Left lobe of liver (tissue), 2 donors: ENCODE measurements around the gene CALY. TPM values are rescaled to one million over a fixed set of nuclear protein-coding genes. Genes with fewer than 3 reads are reported as not detected.

Source experiments
- ATAC-seq: fragments of 200-7000 bp; cut with Tn5 transposase; one replicate; pipeline ENCODE4 v1.9.1; 2020; ENCODE audit warnings: mild to moderate bottlenecking, moderate library complexity
- DNase-seq: peaks from one replicate; pipeline ENCODE4 v3.0.0-alpha.2; 2020; ENCODE audit warnings: low spot score
- total RNA-seq: library from RNA; stranded (reverse); gene quantifications from one replicate; pipeline ENCODE4 v1.2.1, GENCODE V29; 2021
- donor health status: DM: no; HTN: no; CAD: no; lungs with moderate emphysema.
- donor health status: DM: no; HTN: yes; CAD: no.

CALY gene
- total RNA-seq, 1 donor from 2014 or later, result 0.45 TPM

DNA sequence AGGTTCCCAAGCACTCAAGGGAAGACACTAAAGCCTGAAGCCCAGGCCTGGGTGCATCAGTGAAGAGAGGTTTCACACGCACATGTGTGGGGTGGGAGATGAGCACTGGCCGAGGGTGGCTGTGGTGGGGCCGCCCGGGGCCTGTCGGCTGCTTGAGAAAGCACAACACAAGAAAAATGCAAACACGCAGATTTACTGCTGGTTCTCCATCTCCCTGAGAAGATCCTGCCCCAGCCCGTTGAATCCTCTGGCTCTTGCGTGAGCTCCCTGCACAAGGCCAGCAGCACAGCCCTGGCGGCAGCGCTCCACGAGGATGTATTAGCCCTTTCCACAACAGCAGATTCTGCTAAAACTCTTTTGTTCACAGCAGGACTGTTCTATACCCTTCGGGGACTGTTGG lies 21.8 kb downstream of the CALY start:
- no peak for ATAC-seq

DNA sequence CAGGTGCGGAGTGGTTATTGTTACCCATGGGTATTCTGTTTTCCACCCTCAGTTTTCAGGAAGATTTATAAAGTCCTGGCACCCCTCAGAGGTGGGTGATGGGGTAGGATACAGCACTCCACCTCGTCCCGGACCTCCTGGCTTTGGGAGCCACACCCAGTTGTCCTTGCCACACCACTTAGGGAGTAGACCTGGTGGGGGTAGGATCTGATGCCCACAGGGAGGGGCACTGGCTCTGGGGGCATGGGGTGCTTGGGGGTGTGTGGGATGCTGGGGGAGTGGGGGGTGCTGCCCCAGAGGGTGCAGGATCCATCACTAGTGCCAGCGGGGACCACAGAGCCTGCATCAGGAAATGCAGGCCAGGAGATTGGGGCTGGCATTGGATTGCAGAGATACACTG lies 23.5 kb downstream of the CALY start:
- no peak for DNase-seq
- no peak for ATAC-seq

More for the DNA sequence above, 21.8 kb downstream of the CALY start:
- DNase-seq, result no peak

DNA sequence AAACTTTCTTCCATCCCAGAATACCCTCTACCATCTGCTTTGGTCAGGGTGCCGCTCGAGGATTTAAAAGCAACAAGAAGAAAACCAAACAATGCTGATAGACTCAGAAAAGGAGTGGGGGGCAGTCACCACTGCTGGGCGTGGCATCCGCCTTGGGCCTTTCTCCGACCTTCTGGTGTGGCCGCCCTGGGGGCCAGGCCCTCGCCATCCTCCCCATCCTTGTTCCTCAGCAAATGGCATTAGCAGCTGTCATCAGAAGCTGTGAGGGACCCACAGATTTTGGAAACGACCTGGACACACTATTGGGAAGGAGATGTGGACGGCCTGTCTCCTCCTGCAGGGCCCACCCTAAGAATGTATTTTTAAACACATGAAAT lies 23.9 kb downstream of the CALY start:
- ATAC-seq, result no peak
- no peak for DNase-seq

DNA sequence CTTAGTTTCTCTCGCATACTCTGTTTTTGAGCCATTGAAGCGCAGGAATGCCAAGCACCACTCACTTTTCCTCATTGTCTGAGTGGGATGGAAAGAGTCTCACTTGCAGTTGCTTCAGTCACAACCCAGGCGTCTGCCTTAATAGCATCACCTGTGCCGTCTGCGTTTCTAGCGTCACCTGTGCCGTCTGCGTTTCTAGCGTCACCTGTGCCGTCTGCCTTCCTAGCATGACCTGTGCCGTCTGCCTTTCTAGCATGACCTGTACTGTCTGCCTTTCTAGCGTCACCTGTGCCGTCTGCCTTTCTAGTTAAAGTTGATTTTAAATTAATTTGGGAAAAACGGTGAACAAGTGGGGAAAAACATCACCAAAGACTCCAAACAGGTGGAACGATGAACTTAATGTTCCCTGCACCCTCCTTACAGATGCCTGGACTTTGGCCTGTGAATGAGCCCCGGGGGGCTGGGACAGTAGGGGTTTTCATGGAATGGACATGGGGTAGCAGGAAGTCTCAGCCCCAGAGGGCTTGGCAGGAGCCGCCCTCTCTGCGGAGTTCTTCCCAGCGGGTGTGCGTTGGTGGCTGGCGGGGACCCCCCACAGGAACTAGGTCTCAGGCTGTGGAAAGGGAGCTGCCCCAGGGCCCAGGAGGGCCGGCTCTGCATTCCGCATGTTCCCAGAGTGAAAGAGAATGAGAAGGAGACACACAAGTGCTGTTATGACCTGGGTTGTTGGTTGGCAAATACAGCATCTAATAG lies 24.5 kb downstream of the CALY start:
- ATAC-seq (no peak), DNase-seq (no peak)

DNA sequence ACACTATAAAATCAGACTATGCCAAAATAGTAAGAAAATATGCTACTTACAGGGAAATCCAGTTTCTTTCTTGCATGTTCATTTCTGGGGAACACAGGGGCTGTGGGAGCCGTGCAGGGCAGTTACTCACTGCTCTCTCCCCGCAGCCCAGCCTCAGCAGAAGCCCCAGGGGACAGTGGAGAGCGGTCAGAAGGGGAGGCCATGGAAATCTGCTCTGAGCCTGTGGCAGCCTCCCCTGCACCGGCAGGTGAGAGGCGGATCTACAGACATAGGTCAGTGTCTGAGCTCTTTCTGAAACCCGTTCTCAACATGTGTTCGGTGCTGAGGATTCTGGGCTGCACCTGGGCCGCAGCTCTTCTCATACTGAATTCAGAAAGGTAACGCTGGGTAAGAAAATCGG lies 25.1 kb downstream of the CALY start:
- ATAC-seq, result no peak
- no peak for DNase-seq

DNA sequence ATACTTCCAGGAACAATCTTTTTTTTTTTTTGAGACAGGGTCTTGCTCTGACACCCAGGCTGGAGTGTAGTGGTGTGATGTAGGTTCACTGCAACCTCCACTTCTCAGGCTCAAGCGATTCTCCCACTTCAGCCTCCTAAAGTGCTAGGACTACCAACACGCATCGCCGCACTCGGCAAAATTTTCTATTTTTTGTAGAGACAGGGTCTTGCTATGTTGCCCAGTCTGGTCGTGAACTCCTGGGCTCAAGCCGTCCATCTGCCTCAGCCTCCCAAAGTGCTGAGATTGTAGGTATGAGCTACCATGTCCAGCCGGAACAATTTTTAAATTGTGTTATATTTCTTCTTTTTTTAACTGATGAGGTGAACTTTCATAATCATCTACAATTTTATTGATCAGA lies 25.9 kb downstream of the CALY start:
- DNase-seq (no peak), ATAC-seq (no peak)

DNA sequence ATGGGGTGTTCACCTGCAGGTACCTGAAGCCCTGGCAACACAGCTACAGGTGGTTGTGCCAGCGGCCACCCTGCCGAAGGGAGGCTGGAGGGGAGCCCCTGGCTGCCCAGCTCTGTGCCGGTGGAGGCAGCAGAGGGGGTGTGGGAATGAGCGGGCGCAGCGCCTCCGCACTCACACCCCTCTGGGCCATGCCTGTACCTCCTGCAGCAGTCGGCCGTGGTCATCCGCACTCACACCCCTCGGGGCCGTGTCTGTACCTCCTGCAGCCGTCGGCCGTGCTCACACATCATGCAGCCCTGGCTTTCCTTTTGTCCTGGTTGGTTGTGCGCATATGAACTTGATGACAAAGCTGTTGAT lies 26.3 kb downstream of the CALY start:
- ATAC-seq (no peak), DNase-seq (no peak)

DNA sequence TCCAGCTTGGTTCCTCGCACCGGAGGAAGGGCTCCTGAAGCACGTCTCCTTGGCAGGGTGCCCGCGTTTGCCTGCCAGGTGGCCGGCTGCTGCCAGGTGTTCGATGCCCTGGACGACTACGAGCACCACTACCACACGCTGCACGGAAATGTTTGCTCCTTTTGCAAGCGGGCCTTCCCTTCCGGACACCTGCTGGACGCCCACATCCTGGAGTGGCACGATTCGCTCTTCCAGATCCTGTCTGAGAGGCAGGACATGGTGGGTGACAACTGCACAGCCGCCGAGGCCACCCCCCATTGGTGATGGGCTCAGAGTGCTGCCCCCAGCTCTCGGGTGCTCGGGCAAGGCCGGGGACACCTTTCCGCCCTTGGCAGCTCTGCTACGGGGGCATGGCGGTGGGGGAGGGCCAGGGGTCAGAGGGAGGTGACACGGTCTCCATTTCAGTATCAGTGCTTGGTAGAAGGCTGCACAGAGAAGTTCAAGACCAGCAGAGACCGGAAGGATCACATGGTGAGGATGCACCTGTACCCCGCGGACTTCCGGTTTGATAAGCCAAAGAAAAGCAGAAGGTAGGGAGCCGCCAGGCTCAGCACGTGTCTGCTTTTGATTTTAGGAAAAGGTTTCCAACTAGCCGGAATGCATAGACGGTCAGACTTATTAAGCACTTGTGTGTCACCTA lies 26.8 kb downstream of the CALY start:
- ATAC-seq (peak; percentile 43), DNase-seq (peak; percentile 92)

DNA sequence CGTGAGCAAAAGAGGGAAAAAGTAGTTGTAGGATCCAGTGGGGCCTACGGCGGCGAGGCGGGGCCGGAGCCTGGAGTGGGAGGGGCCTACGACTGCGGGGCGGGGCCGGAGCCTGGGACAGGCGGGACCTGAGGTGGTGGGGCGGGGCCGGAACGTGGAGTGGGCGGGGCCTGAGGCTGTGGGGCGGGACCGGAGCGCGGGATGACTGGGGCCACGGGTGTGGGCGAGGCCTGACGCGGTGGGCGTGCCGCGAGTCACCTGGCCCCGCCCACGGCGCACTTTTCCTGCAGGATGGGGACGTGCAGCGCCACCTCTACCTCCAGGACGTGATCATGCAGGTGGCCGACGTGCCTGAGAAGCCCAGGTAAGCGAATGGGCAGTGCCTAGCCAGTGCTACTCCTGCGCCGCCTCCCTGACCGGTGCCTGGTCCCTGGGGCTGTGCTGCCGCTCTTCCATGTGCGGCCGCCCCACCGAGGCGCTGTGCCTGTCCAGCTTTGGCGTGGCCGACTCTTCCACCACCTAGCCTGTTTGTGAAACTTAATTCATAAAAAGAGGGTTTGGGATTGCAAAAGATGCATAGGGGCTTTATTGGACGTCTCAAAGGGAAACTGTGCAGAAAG lies 27.5 kb downstream of the CALY start:
- ATAC-seq, result peak; percentile 88

DNA sequence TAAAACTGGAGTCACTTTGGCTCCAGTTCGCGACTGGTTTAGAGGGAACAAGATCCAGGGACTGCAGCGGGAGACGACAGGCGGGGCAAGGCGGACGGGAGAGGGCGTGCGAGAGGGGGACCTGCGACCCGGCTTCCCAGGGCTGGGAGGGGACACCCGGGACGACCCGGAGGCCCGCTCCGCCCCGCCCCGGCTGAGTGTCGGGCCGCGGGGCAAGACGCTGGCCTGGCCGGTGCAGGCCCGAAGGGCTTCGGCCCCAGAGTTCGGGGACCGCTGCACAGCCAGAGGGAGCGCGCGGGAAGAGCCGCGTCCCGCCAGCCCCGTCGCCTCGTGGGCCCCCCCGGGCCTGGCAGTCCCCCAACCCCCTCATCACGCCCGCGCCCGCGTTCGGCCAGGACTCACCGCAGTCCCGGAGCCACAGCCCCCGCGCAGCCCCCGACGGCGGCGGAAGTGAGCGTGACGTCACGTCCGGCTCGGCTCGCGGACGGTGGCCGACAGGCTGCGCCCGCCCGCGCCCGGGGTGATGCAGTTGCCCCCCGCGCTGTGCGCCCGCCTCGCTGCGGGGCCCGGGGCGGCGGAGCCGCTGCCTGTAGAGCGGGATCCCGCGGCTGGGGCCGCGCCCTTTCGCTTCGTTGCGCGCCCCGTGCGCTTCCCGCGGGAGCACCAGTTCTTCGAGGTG lies 28.1 kb downstream of the CALY start, which contains the start of the genes TUBGCP2 and ZNF511:
TSS of gene TUBGCP2 (minus strand) at position 452 of the 679 bp plus-strand sequence. CDS start 5,931 bp downstream, outside the sequence.
TSS of gene ZNF511 (plus strand) at position 494 of the 679 bp plus-strand sequence. CDS start at position 524, 30 bp downstream.
- ATAC-seq (peak; percentile 73), DNase-seq (peak; percentile 92)

More for the DNA sequence above, 27.5 kb downstream of the CALY start:
- DNase-seq, result peak; percentile 97

DNA sequence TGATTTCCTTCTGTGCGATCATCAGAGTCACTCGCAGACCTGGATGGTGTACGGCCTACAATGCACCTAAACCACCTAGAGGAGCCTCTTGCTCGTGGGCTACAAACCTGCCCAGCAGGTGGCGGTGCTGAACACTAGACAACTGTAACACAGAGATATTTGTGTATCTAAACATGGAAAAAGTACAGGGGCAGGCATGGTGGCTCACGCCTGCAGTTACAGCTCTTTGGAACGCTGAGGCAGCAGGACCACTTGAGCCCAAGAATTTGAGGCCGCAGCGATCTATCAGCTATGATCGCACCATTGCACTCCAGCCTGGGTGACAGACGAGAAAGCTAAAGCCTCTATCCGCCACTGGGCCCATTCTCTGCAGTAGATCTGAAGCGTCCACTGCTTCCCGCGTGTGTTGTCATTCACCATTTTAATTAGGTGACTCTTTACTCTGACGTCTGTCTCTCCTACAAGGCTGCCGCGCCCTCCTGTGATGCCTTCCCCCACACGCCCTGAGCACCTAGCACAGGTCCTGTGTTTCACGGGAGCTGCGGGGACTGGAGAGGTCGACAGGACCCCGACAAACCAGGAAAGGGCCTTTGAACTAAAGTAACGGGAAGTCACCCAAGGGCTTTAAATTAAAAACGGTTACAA lies 28.8 kb downstream of the CALY start:
- peak; percentile 56 for ATAC-seq

DNA sequence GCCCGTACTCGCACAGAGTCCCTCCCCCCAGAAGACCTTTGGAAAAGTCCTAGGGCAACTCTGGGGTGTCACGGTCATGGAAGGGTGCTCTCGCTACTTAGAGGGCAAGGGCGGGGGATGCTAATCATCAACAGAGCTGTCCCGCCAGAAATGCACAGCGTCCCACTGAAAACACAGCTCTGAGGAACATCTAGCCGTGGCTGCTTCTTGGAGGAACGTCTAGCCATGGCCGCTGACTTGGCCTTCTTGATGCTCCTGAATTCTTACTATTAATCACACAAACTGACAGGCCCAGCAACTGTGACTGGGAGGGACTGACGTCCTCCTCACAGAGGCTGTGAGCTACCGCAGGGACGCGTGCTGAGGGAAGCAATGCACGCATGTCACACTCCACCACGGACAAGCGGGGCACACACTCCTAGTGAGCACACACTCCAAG lies 29.7 kb downstream of the CALY start:
- no peak for ATAC-seq
- DNase-seq, result no peak

More for the DNA sequence above, 28.8 kb downstream of the CALY start:
- peak; percentile 84 for DNase-seq

DNA sequence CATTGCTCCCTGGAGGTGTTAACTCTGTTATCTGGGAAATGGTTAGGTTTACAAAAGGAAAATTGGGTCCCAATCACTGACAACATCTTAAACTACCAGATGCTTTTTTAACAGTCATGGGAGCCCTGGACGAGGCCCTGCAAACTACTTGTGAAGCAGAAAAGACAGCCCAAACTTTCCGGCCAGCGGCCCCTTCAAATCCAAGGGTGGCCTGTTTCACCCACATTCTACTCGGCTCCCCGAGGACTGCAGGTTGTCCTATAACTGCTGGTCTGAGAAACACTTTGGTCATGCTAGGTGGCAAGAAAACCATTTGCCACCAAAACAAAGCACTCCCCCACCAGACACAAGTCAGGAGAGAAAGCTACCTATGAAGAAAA lies 30.6 kb downstream of the CALY start:
- DNase-seq, result no peak
- no peak for ATAC-seq

DNA sequence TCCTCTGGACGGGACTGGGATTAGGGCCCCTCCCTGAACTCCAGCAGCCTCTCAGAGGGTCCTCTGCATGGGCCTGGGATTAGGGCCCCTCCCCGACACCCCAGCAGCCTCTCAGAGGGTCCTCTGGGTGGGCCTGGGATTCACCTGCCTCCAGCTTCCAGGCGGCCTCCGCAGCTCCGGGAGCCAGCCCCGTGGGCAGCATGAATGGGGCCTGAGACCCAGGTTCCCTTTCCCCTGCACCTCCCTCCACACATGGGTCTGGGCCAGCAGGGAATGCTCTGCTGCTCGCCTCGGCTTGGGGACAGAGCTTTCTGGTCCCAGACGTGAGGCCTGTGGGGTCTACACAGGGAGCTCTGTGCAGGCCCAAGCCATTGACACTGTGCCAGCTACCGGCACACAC lies 33.5 kb downstream of the CALY start:
- no peak for DNase-seq
- ATAC-seq, result no peak

DNA sequence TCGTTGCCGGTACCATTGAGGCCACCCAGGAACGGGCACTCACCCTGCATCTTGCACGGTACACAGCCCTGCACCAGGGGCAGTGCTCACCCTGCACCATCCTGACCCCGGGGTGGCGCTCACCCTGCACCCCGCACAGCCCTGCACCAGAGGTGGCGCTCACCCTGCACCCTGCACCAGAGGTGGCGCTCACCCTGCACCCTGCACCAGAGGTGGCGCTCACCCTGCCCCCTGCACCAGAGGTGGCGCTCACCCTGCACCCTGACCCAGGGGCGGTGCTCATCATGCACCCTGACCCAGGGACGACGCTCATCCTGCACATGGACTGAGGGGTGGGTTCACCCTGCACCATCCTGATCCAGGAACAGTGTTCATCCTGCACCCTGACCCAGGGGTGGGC lies 34.5 kb downstream of the CALY start:
- DNase-seq (no peak), ATAC-seq (no peak)

DNA sequence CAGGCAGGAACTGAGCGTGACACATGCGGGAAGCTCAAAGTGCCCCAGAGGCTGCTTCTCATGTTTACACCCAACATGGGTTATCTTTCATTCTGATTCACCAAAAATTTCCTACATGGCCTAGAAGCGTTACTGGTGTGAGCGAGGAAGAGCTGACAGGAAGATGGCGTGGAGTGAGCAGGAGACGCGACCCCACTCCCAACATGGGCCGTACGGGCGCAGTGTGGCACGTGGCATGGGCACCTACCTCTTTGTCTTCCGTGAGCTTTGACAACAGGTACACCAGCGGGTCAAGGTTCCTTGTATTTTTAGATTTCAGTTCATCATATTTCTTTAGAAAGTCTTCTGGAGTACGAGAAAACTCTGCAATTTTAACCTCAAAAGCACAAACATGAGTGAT lies 37.0 kb downstream of the CALY start:
- no peak for ATAC-seq

DNA sequence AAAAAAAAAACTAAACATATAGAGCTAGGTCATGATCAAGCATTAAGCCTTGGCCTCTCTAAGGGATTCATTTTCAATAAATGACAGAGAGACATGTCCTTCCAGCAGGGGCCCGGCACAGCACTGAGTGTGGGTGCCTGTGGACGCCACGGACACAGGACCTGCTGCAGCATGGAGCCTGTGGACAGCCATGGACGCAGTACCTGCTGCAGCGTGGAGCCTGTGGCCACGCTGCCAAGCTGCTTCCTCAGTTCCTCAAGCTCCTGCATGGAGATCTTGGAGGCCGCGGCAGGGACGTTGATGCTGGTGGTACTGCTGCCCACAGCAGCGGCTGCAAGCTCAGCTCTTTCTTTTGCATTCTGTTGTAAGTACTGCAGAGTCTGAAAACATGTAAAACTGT lies 37.5 kb downstream of the CALY start:
- no peak for ATAC-seq
- DNase-seq, result no peak

More for the DNA sequence above, 37.0 kb downstream of the CALY start:
- DNase-seq, result no peak

DNA sequence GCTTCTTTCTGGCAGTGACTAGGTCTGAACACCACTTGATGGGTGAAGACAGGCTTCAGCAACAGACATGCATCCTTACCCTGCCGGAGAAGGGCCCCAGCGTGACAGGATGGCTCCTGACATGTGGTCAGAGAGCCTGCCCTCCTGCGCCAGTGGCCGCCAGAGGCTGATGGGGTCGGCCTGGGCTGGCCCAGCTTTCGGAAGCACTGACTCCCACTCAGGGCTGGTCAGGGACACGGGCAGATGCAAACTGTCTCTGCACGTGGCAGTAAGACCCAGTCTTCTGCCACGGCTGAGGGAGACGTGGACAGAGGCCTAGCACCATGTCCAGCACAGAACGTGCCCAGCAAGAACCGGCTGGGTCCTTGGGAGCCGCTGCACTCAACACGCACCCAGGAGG lies 38.2 kb downstream of the CALY start:
- ATAC-seq (no peak), DNase-seq (no peak)

DNA sequence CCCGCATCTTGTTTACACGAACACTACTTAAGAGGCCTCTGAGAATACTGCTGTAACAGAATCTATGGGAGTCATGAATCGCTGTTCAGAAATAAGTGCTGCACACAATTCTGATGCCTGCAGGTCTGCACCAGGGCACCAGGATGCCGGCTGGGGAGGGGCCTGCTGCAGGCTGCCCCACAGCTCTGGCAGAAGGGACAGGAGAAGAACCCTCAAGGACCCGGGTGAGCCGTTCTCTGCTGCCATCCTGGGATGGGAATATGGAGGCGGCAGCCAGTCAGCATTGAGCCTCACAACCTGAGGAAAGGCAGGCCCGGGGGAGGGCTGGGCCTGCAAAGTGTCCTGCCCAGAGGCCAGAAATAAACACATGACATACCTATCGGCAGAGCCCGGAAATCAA lies 39.2 kb downstream of the CALY start:
- ATAC-seq, result no peak
- DNase-seq, result no peak

DNA sequence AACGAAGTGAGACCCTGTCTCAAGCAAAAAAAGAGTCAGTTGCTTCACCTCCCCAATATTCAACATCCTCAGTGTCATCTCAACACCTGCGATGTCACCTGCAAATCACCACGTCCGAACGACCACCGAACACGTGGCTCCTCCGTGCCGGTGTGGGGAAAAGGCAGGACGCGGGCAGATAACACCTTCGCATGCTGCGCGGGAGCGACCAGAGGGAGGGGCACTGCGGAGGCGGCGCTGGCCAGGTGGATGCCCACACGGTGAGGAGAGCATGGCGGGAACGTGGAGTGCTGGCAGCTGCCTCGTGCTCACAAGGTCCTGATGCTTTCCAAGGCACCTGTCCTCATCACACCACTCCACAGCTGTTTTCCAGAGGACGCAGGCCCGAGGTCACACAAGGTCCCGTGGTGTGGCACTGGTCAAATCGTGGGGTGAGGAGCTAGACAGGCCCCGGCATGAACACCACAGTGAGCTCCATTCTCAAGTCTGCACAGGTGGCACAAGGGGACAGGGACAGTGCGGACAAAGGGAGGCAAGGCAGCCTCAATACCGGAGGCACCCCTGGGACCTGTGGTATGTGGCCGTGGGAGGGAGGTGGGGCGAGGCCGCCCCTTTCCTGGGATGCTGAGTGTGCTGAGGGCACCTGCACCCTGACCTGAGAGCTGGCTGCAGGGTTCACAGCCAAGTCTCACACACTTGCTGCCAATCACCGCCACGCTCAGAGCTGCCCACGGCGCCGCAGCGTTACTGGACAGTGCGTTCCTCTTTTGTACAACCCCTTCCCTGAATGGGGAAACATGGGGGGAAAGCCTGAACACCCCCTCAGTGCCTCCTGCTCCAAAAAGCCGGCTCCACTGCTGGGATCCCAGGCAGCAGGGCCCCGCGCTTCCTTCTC lies 41.0 kb downstream of the CALY start:
- DNase-seq (no peak), ATAC-seq (peak; percentile 11)
